Stimulated activated CD4-positive, alpha-beta T cell treated with anti-CD3 and anti-CD28 coated beads, Interleukin-4, amount 100 ng/mL, for 24 hours (primary cell): ENCODE results near the gene UGT1A10.

Experiments
- DNase-seq: peaks from one replicate; pipeline ENCODE4 v3.0.0-alpha.2; 2020

The UGT1A10 gene

DNA sequence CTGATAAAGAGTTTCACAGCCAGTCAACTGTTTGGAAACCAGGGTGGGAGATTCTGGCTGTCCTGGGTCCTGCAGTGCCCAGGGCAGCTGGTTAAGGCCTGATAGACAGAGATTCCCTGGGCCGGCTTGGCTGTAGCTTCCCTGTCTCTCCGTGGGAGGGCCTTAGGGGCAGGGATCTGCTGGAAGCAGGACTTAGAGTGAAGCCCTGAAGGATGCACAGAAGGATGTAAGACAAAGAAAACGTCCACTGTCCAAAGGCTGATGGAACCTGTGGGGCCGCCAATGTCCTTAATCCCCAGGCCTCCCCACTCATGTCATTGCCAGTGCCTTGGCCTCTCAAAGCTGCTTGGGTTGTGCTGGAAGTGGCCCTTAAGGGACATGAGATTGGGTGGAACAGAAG is 174.8 kb downstream of the UGT1A10 start:
- no peak for DNase-seq

DNA sequence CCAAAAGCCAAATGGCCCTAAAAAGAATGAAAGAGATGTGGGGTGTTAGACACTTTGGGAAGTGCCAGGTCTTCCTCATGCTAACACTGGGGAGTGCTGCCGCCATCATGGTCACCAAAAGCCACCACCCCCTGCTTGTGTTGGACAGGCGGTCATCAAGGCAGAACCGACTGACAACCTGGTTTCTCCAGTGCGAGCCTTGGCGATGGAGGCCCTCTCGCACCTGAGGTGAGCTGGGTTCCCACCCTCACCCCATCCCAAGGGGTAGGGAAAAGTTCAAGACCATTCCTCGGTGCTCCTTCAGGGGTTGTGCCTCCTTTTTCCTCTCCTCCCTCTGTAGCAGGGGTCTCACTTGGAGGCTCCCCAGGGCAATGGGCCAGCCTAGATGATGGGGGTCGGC is 175.5 kb downstream of the UGT1A10 start:
- no peak for DNase-seq

DNA sequence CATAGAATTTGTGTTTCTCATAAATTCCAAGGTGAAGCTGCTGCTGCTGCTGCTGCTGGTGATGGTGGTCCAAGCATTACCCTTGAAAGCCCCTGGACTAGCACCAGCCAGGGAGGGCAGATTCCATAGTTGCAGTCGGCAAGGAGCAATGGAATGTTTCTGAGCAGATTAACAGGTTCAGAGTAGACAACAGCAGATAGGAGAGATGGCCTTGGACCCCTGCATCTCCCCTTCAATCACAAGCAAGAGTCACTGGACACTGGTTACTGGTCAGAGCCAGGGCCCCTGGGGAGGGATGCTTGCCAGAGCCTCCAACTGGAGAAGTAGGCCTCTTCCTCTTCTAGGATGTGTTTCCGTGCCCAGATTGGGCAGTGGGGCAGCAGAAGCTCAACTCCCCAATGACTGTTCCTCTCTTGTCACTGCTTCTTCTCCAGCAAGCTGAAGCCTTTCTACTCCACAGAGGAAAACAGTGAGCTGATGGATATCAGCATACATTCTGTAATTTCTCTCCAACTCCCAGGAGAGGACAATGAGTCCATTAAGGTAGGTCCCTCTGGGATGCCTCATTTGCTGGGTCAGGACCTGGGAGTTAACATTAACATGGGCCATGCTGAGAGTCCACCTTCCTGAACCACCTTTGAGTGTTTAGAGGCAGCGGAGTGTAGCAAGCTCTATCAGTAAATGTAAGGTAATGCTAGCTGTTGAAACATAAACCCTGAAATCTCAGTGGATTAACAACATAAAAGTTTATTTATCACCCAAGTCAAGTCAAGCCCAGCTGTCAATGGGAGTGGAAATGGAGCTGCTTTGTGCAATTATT is 177.2 kb downstream of the UGT1A10 start:
- DNase-seq: no peak

DNA sequence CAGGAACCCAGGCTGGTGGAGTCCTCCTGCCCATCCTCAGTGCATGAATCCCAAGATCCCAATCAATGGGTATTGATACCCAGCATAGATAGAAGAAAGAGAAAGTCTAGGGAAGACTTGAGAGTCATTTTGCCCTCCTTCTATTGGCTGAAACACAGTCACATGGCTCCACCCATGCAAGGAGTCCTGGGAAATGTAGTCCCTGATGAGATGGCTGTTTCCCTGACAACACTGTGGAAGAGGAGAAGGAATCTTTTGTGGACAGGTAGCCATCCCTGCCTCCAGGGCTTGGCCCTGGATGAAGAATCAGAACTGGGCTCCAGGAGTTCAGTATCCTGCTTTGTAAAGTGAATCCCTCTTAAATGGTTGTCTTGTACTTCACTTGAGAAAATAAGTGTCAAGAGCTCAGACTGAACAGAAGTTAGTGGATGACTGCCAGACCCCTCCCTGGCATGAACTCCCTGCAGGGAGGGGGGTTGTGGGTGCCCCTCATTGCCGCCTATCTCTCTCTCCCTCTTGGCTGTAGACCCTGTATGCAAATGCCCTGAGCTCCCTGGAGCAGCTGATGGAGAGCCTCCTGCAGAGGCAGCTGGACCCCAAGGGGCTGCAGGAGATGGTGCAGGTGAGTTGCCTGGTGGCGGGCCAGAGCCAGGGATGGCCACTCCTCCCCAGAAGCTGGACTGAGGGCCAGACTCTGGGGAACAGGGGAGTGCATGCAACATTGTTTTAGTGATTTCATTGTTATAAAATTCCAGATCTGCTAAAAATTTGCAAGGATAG is 178.0 kb downstream of the UGT1A10 start:
- no peak for DNase-seq

DNA sequence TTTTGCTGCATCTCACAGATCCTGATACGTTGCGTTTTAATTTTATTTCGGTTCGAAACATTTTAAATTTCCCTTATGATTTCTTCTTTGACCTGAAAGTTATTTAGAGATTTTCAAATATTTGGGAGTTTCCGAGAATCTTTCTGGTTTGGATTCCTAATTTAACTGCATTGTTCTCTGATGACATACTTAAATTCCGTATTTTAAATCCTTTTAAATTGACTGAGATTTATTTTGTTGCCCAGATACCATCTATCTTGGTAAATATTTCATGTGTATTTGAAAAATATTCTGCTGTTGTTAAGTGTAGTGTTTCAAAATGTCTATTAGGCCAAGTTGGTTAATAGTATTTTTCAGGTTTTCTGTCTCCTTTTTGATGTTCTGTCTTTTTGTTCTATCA is 179.6 kb downstream of the UGT1A10 start:
- DNase-seq: no peak

DNA sequence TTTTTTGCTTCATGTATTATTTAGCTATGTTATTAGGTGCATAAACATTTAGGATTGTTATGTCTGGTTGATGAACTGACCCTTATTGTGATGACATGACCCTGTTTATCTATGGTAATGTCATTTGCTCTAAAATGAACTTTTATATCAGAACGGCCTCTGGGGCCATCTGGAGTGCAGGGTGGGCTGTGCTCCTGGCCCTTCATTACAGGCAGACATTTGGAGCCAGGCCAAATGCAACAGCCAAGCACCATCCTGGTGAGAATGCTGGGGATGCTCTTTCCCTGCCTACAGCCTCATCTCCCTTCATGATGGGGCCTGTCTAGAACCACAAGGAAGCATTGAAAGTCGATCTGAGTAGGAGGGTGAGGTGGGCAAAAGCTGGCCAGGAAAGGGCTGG is 180.1 kb downstream of the UGT1A10 start:
- DNase-seq: no peak

DNA sequence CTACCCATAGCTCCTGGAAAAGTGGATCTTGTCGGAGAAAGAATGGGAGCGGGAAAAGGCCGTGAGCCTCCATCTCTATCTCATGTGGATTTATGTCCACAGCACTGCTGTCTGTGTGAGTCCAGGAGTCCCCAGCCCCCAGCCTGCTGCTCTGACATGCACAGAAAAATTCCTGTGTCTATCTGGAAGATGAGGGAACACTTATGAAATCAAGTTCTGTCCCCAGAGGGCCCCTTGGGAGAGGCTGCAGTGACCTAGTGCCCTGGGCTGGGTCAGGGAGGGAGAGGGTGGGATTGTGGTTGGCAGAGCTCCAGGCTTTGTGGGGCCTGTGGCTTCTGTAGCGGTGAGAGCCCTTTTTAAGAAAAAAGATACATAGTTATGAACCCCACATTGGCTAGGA is 180.5 kb downstream of the UGT1A10 start:
- DNase-seq: no peak

DNA sequence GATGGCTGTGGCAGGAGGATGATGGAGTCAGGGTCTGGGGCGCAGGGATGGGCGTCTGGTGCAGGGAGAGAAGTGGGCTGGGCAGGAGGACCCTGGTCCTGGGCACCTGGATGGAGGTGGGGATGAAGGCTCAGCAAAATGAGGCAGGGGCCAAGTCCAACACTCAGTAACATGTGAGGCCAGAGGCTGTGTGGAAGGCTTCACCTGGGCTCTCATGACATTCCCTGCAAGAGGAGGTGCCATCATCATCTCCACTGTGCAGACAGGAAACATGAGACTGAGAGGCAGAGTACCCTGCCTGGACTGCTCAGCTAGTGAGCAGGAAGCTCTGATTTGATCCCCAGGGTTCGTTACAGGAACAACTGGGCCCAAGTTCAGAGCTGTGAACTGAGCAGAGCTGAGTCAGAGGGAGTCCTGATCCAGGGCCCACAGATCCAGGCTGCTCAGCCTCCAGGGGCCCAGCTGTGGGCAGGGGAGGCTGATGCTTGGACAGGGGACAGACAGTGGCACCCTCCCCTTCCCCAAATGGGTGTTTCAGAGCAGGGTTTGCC is 181.2 kb downstream of the UGT1A10 start:
- no peak for DNase-seq

DNA sequence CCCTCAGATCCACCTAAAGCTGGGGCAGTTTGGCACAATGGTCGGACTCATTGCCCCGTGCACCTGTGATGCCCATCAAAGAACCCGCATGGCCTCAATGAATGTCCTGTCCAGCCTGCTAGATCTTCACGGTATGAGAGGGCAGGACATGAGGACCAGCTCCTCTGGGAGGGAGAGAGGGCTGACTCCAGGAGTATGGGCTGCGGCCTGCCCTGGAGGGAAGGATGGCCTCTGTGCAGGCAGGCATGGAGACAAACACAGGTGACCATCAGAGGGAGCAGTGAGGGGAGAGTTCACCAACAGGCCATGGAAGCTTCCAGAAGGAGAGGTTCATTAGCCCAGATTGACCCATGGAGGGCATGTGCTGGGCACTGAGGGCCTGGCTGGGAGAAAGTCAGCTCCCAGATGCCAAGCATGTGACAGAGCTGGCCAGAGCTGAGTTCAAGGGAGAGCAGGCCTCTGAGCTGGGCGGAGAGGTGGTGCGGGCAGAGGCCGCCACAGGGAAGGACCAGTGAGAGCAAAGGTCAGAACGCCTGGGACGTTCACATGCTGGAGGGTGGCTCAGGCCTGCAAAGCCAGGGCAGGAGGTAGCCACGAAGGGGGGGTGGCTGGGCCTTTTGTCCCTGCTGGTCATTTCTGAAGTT is 181.9 kb downstream of the UGT1A10 start:
- DNase-seq: no peak

DNA sequence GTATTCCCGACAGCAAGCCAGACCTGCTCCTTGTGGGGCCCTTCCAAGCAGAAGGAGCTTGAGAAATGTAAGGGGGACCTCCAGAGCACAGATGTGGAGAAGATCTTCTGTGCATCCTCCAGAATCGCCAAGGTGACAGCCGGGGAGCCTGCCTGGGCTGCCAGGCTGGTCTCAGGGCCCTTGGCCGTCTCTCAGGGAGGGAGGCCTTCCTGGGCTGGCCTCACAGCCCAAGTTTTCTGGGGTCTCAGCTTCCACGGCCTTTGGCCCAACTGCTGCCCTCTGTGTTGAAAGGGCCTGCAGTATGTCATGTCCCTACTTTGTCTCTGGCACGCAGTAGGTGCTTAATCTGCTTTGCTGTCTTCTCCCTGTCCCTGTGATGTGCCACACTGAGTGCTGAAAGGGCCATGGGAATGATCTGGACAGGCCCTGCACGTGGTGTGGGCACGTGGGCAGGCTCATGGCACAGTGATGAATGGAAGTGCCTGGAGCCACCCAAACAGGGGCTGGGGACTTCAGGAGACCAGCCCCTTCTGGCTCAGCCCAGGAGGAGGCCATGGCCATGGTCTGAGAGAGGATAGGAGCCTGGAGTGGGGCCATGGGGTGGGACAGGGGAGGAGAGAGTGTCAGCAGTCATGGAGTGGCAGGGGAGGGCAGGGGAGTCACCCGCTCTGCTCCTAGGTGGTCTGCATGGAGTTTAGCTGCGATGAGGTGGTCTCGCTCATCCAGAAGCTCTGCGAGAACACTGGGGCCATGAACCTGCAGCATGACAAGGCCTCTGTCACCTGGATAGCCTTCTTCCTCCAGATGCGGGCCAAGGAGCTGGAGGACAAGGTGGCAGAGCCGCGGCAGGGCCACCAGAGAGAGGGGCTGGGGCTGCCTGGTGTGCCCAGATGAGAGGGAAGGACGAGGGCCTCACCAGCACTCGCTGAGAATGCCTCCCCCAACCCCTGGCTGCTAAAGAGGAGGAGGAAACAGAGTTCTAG is 182.7 kb downstream of the UGT1A10 start:
- DNase-seq: no peak

DNA sequence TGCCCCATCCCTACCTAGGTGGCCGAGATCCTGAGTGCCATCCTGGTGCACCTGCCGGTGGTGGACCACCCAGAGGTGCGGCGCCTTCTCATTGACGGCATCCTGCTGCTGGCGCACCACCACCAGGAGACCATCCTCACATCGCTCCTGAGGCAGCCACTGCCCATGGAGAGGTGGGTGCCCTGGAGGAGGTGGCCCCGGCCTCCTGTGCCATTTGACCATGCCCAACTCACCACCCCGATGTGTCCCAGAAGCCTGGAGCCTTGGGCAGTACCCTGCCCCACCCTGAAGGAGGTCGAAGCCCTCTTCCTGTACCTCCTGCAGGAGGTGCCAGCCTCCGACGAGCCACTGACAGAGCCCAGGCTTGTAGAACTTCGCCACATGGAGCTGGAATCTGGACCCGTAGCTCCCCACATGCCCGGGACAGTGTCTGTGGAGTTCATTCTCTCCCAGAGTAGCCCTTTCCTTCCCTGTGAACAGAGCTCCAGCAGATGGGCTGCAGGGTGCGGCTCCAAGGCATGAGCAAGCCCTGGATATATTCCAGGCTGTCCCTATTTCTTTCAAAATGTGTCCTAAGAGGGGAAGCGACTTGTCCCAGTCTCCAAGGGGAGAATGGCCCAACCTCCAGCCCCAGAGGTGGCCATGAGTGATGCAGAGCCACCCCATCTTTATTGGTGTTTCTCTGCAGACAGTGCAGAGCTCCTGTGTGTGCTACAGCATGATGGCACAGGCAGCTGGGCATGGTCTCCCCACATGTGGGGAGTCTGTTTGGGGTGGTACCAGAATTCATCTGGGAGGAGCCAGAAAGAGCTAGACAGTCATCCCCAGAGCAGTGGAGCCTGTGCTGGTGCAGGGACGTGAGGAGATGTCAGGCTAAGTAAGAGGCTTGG is 183.9 kb downstream of the UGT1A10 start:
- DNase-seq: no peak

DNA sequence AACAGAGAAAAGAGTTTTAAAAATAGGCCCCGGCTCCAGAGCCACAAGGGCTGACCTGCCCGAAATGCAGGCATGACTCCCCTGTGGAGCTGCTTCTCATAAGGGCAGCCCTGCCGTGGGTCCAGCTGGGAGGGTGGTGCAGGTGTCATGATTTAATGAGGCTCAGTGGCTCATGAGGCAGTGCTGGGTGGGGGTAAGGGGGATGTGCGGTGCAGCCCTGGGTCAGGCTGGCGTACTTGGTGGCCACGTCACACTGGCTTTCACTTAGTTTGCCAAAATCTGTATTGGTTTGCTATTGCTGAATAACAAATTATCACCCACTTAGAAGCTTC is 184.5 kb downstream of the UGT1A10 start:
- no peak for DNase-seq

DNA sequence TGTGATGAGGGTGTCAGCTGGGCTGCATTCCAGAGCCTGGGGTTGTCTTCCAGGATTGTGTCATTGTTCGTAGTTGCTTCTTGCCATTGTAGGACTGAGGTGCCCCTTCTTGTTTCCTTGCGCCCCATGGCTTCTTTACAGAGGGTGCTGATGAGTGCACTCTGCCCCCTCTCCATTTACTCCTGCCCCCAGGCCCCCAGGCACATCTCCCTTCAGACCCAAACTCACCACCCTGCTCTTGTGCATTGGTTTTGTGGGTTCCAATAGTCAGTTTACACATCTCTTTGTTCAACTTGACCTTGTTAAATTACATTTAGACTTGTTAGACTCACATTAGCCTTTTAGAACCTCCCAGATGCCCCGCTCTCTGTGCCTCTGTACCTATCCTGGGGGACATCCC is 184.9 kb downstream of the UGT1A10 start:
- no peak for DNase-seq

DNA sequence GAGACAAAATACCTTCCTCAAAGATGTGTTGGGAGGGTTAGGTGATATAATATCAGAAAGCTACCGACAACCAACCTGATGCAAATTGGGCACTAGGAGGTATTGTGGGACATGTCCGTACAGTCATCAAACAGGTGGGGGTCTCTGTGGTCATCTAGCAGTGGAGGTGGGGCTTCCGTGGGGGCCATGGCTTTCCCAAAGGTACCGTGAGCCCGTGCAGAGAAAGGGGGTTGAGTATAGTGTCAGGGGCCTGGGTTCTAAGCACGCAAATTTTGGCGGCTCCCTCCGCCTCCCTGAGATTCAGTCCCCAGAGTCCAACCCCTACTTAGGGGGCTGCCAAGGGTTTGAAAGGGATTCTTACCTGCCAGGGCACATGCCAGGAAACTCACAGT is 185.5 kb downstream of the UGT1A10 start:
- DNase-seq: no peak

DNA sequence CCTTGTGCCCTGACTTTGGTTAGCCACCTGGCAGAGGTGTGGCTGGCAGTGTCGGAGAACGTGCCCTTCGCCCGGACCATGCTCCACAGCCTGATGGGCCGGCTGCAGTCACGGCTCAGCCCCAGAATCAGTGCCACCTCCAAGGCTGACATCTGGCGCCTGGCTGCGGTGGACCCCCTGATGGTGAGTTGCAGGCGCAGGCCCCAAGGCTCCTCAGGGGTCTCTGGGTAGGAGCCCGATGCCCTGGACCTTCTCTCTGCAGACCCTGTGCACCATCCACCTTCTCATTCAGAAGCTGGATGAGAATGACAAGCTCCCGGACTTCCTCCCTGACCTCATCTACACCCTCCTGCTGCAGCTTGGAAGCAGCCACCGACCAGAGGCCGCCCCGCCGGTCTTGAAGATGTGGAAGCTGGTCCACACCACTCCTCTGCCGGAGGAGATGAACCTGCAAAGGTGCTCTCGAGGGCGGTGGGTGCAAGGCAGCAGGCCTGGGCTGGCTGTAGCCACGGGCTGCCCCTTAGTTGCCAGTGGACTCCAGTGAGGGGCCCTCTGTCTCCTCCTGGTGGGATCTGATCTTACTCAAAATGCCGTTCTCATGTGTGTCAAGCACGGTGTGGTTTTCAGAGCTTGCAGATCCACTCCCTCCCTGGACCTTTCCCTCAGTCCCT is 186.0 kb downstream of the UGT1A10 start:
- no peak for DNase-seq
